WTC11 (cell line): ENCODE measurements around the gene RCE1.

Experiments used
- CTCF ChIP-seq: fragments of 200-600 bp; IDR thresholded peaks from 2 replicates; pipeline ENCODE4 v1.8.0; 2022; ENCODE audit warnings: antibody characterized with exemption
- NFATC4 ChIP-seq: fragments of 250-450 bp; sonication (Bioruptor Pico); IDR thresholded peaks from 2 replicates; pipeline ENCODE4 v1.9.0; 2021; ENCODE audit warnings: mild to moderate bottlenecking
- PREB ChIP-seq: sonication (generic); formaldehyde crosslinking; IDR thresholded peaks from 2 replicates; pipeline ENCODE4 v1.8.1; 2022; ENCODE audit warnings: mild to moderate bottlenecking, missing genetic modification reagents, moderate library complexity, borderline replicate concordance
- TP53 ChIP-seq: sonication (generic); formaldehyde crosslinking; IDR thresholded peaks from 2 replicates; pipeline ENCODE4 v1.8.1; 2023; ENCODE audit warnings: mild to moderate bottlenecking, missing genetic modification reagents
- ZNF232 ChIP-seq: sonication (generic); formaldehyde crosslinking; IDR thresholded peaks from 2 replicates; pipeline ENCODE4 v1.8.0; 2022; ENCODE audit warnings: mild to moderate bottlenecking, missing genetic modification reagents
- ZNF416 ChIP-seq: fragments of 250-450 bp; sonication (Bioruptor Pico); IDR thresholded peaks from 2 replicates; pipeline ENCODE4 v1.9.0; 2021; ENCODE audit warnings: mild to moderate bottlenecking, inconsistent platforms
- TF ChIP-seq, protein P1 (sequence below): sonication (generic); formaldehyde crosslinking; IDR thresholded peaks from 2 replicates; pipeline ENCODE4 v1.8.0; 2022; ENCODE audit warnings: mild to moderate bottlenecking, missing genetic modification reagents

- TF ChIP-seq PREB (CRISPR knock-in tag) (no peak), ZNF232 (CRISPR knock-in tag) (no peak), ZNF416 (CRISPR knock-in tag) (no peak), CTCF (no peak), TP53 (CRISPR knock-in tag) (no peak), NFATC4 (no peak)
- TF ChIP-seq, protein P1, sequence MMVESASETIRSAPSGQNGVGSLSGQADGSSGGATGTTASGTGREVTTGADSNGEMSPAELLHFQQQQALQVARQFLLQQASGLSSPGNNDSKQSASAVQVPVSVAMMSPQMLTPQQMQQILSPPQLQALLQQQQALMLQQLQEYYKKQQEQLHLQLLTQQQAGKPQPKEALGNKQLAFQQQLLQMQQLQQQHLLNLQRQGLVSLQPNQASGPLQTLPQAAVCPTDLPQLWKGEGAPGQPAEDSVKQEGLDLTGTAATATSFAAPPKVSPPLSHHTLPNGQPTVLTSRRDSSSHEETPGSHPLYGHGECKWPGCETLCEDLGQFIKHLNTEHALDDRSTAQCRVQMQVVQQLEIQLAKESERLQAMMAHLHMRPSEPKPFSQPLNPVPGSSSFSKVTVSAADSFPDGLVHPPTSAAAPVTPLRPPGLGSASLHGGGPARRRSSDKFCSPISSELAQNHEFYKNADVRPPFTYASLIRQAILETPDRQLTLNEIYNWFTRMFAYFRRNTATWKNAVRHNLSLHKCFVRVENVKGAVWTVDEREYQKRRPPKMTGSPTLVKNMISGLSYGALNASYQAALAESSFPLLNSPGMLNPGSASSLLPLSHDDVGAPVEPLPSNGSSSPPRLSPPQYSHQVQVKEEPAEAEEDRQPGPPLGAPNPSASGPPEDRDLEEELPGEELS (CRISPR knock-in tag) = no peak
These were observed 15.1 kb downstream of the RCE1 start for GRCh38 chr11:66858186-66858938.
